RWPE2 (cell line): ENCODE results near the gene FLCN.
"Not testable (repeated sequence)": the region's sequence is repeated elsewhere in the genome, so short reads cannot be mapped to it uniquely, and the experiment has no call there.

Source experiments
- ATAC-seq: fragments of 200-7000 bp; cut with Tn5 transposase; 3 replicates; pipeline ENCODE4 v1.9.1; 2021; ENCODE audit warnings: low read depth
- DNase-seq: peaks from one replicate; pipeline ENCODE4 v3.0.0-alpha.2; 2020; ENCODE audit warnings: low spot score
- H3K27ac ChIP-seq: fragments of 450-650 bp; 2 replicates; pipeline ENCODE4 v1.5.1; 2017; ENCODE audit warnings: mild to moderate bottlenecking; ENCODE audit not compliant: poor library complexity, severe bottlenecking
- H3K27me3 ChIP-seq: fragments of 250-450 bp; sonication (Bioruptor Pico); 2 replicates; pipeline ENCODE4 v1.5.1; 2021; ENCODE audit warnings: mild to moderate bottlenecking, moderate library complexity; ENCODE audit not compliant: insufficient read depth, poor library complexity, severe bottlenecking
- H3K36me3 ChIP-seq: fragments of 250-450 bp; sonication (Bioruptor Pico); 2 replicates; pipeline ENCODE4 v1.5.1; 2020; ENCODE audit warnings: low read depth, mild to moderate bottlenecking, moderate library complexity
- H3K4me1 ChIP-seq: fragments of 250-450 bp; sonication (Bioruptor Pico); 2 replicates; pipeline ENCODE4 v1.5.1; 2021; ENCODE audit warnings: mild to moderate bottlenecking, moderate library complexity; ENCODE audit not compliant: insufficient read depth, poor library complexity, severe bottlenecking
- H3K4me3 ChIP-seq: fragments of 250-450 bp; sonication (Bioruptor Pico); 2 replicates; pipeline ENCODE4 v1.5.1; 2021; ENCODE audit warnings: mild to moderate bottlenecking, moderate library complexity; ENCODE audit not compliant: severe bottlenecking
- H3K9me3 ChIP-seq: fragments of 250-450 bp; sonication (Bioruptor Pico); 2 replicates; pipeline ENCODE4 v1.5.1; 2021; ENCODE audit warnings: mild to moderate bottlenecking, moderate library complexity; ENCODE audit not compliant: severe bottlenecking
- CTCF ChIP-seq: fragments of 450-650 bp; IDR thresholded peaks from one replicate; pipeline ENCODE4 v1.5.1; 2017; ENCODE audit warnings: mild to moderate bottlenecking, moderate library complexity; ENCODE audit not compliant: poor library complexity, severe bottlenecking

FLCN gene

GRCh38 chr17:17237026-17237799, at the start of gene FLCN:
FLCN (minus strand) TSS chr17:17237168; CDS start chr17:17228137, 9,031 bp downstream.
- no peak for TF ChIP-seq CTCF
- Histone ChIP-seq H3K4me1 (no peaks in the 10 kb centered on the region), H3K27me3 (no peaks in the 10 kb centered on the region), H3K4me3 (peak within 1 kb of the TSS; percentile 86), H3K36me3 (peaks cover 4% of the 10 kb centered on the region; the same call in 1 of the 2 replicates), H3K9me3 (no peaks in the 10 kb centered on the region), H3K27ac (peak within 1 kb of the TSS; percentile 59)
- ATAC-seq (peak; percentile 85), DNase-seq (no peak)

- TF ChIP-seq CTCF, result no peak
- Histone ChIP-seq H3K4me1 (peaks cover 4% of the 10 kb centered on the region), H3K4me3 (no peak overlapping the region), H3K36me3 (no peaks in the 10 kb centered on the region), H3K27ac (no peak overlapping the region), H3K27me3 (no peaks in the 10 kb centered on the region), H3K9me3 (no peaks in the 10 kb centered on the region)
- DNase-seq (no peak), ATAC-seq (no peak)
Measured at GRCh38 chr17:17285951-17286350, 49.0 kb upstream of the FLCN start.

- Histone ChIP-seq H3K4me3 (peak within 1 kb of the TSS; percentile 90), H3K4me1 (peaks cover 13% of the 10 kb centered on the region), H3K9me3 (no peaks in the 10 kb centered on the region), H3K27me3 (no peaks in the 10 kb centered on the region), H3K27ac (peak within 1 kb of the TSS; percentile 73), H3K36me3 (peaks cover 22% of the 10 kb centered on the region)
- ATAC-seq, result peak; percentile 93
- DNase-seq, result peak; percentile 98
- TF ChIP-seq CTCF, result no peak
Measured at GRCh38 chr17:17280613-17281549, 43.9 kb upstream of the FLCN start, which contains the start of gene COPS3. COPS3 (minus strand) TSS chr17:17281246; CDS start chr17:17281186, 60 bp downstream.

- no peak overlapping the region for H3K27ac ChIP-seq
- peaks cover 31% of the 10 kb centered on the region for H3K36me3 ChIP-seq
- DNase-seq (no peak), ATAC-seq (no peak)
- H3K4me3 ChIP-seq, result peak overlapping the region; percentile 90
- H3K9me3 ChIP-seq, result no peaks in the 10 kb centered on the region
- H3K27me3 ChIP-seq, result no peaks in the 10 kb centered on the region
- TF ChIP-seq CTCF, result no peak
- peaks cover 13% of the 10 kb centered on the region for H3K4me1 ChIP-seq
Measured at GRCh38 chr17:17279316-17279715, 42.3 kb upstream of the FLCN start.

- Histone ChIP-seq H3K4me1 (peaks cover 13% of the 10 kb centered on the region), H3K36me3 (peaks cover 47% of the 10 kb centered on the region)
- ATAC-seq, H3K4me3 ChIP-seq, DNase-seq, H3K27ac ChIP-seq, H3K9me3 ChIP-seq, H3K27me3 ChIP-seq: not testable (repeated sequence)
Measured at GRCh38 chr17:17277431-17277830, 40.5 kb upstream of the FLCN start.
